Liver (tissue), 9 donors: ENCODE measurements around the gene LIMS1. TPM values are rescaled to one million over a fixed set of nuclear protein-coding genes. Genes with fewer than 3 reads are reported as not detected.

Experiments used
- DNase-seq: peaks from one replicate; pipeline ENCODE4 v3.0.0-alpha.2; 2017; ENCODE audit warnings: low spot score
- H3K27ac ChIP-seq, 2 donors: one replicate each; pipeline ENCODE4 v1.7.0; 2013; ENCODE audit warnings: inconsistent platforms in 2 of 2, low read length in 2 of 2, control low read depth in 1 of 2, low read depth in 1 of 2, mild to moderate bottlenecking in 1 of 2
- H3K27me3 ChIP-seq, 4 donors: one replicate each; pipeline versions ENCODE4 v1.6.1 to v1.7.0; 2013; ENCODE audit warnings: low read length in 3 of 4, inconsistent platforms in 1 of 4, mild to moderate bottlenecking in 1 of 4, moderate library complexity in 1 of 4; ENCODE audit not compliant: control insufficient read depth in 4 of 4, insufficient read depth in 4 of 4
- H3K36me3 ChIP-seq, 4 donors: one replicate each; pipeline versions ENCODE4 v1.6.1 to v1.7.0; 2013; ENCODE audit warnings: low read length in 3 of 4, mild to moderate bottlenecking in 3 of 4, low read depth in 1 of 4, moderate library complexity in 1 of 4; ENCODE audit not compliant: control insufficient read depth in 4 of 4, insufficient read depth in 3 of 4
- H3K4me1 ChIP-seq, 4 donors: one replicate each; pipeline versions ENCODE4 v1.6.1 to v1.7.0; 2013; ENCODE audit warnings: low read length in 3 of 4, mild to moderate bottlenecking in 3 of 4, moderate library complexity in 1 of 4; ENCODE audit not compliant: control insufficient read depth in 4 of 4, insufficient read depth in 4 of 4
- H3K4me3 ChIP-seq, 3 donors: one replicate each; pipeline versions ENCODE4 v1.6.1 to v1.7.0; 2013; ENCODE audit warnings: low read length in 3 of 3, control low read depth in 1 of 3, low read depth in 1 of 3, mild to moderate bottlenecking in 1 of 3
- H3K9ac ChIP-seq, 2 donors: one replicate each; pipeline ENCODE4 v1.7.0; 2013; ENCODE audit warnings: low read length in 2 of 2, mild to moderate bottlenecking in 2 of 2, moderate library complexity in 2 of 2, control low read depth in 1 of 2, low read depth in 1 of 2
- H3K9me3 ChIP-seq, 4 donors: one replicate each; pipeline versions ENCODE4 v1.6.1 to v1.7.0; 2013; ENCODE audit warnings: low read length in 3 of 4; ENCODE audit not compliant: control insufficient read depth in 4 of 4
- ATF3 ChIP-seq: IDR thresholded peaks from 2 replicates; pipeline ENCODE4 v1.6.1; 2016; ENCODE audit warnings: antibody characterized with exemption
- CTCF ChIP-seq: fragments of 150-350 bp; IDR thresholded peaks from 2 replicates; pipeline ENCODE4 v1.5.1; 2017; ENCODE audit warnings: improper control_type of control experiment, low read depth, low read length; ENCODE audit not compliant: missing input control
- EGR1 ChIP-seq, 2 donors: IDR thresholded peaks; 2 replicates each; pipeline ENCODE4 v1.6.1; 2016 to 2018; ENCODE audit warnings: antibody characterized with exemption in 2 of 2, low read depth in 2 of 2
- FOXA1 ChIP-seq: IDR thresholded peaks from 2 replicates; pipeline ENCODE4 v1.6.1; 2016; ENCODE audit warnings: antibody characterized with exemption
- FOXA2 ChIP-seq: IDR thresholded peaks from 2 replicates; pipeline ENCODE4 v1.6.1; 2016; ENCODE audit warnings: antibody characterized with exemption
- GABPA ChIP-seq, 2 donors: IDR thresholded peaks in 1 of 2; conservative IDR thresholded peaks in 1 of 2; 2 replicates each; pipeline ENCODE4 v1.6.1; 2016; ENCODE audit warnings: antibody characterized with exemption in 2 of 2, mild to moderate bottlenecking in 1 of 2, moderate library complexity in 1 of 2
- HNF4A ChIP-seq, 2 donors: conservative IDR thresholded peaks; 2 replicates each; pipeline ENCODE4 v1.6.1; 2016; ENCODE audit warnings: antibody characterized with exemption in 2 of 2, mild to moderate bottlenecking in 2 of 2
- HNF4G ChIP-seq: IDR thresholded peaks from 2 replicates; pipeline ENCODE4 v1.6.1; 2016; ENCODE audit warnings: antibody characterized with exemption
- JUND ChIP-seq, 2 donors: IDR thresholded peaks; 2 replicates each; pipeline ENCODE4 v1.6.1; 2016; ENCODE audit warnings: antibody characterized with exemption in 2 of 2
- NR2F2 ChIP-seq: IDR thresholded peaks from 2 replicates; pipeline ENCODE4 v1.6.1; 2016; ENCODE audit warnings: antibody characterized with exemption
- RAD21 ChIP-seq, 2 donors: IDR thresholded peaks; 2 replicates each; pipeline ENCODE4 v1.6.1; 2016; ENCODE audit warnings: antibody characterized with exemption in 2 of 2, mild to moderate bottlenecking in 2 of 2
- SP1 ChIP-seq: IDR thresholded peaks from 2 replicates; pipeline ENCODE4 v1.6.1; 2018; ENCODE audit warnings: antibody characterized with exemption, mild to moderate bottlenecking
- TAF1 ChIP-seq: conservative IDR thresholded peaks from 2 replicates; pipeline ENCODE4 v1.6.1; 2016; ENCODE audit warnings: antibody characterized with exemption, mild to moderate bottlenecking
- YY1 ChIP-seq: IDR thresholded peaks from 2 replicates; pipeline ENCODE4 v1.6.1; 2016; ENCODE audit warnings: antibody characterized with exemption, mild to moderate bottlenecking
- WGBS: extraction: QIAGEN DNeasy Blood & Tissue Kit; methylation state at CpG from one replicate; pipeline ENCODE4 v1.1.7; 2013; 5-methylcytosine and 5-hydroxymethylcytosine counted together
- polyA plus RNA-seq, 2 donors: library from polyadenylated mRNA; stranded (reverse) in 1 of 2; unstranded in 1 of 2; fragments of 200-250 nt in 1 of 2; fragments of >200 nt in 1 of 2; fragmentation: Nextera tagmentation in 1 of 2; extraction: Ambion mirVana in 1 of 2; gene quantifications; one replicate each; pipeline versions ENCODE4 v1.2.1 to v1.2.3, GENCODE V29; 2013 to 2015
- total RNA-seq, 2 donors: library from RNA; depleted of rRNA; stranded (reverse); fragments of >200 nt; gene quantifications; one replicate each; pipeline ENCODE4 v1.2.3, GENCODE V29; 2014
- TF ChIP-seq, protein P1 (sequence below): IDR thresholded peaks from 2 replicates; pipeline ENCODE4 v1.6.1; 2016; ENCODE audit warnings: antibody characterized with exemption
- TF ChIP-seq, protein P2 (sequence below): IDR thresholded peaks from 2 replicates; pipeline ENCODE4 v1.6.1; 2016; ENCODE audit warnings: antibody characterized with exemption
- TF ChIP-seq, protein P3 (sequence below): IDR thresholded peaks from 2 replicates; pipeline ENCODE4 v1.6.1; 2016; ENCODE audit warnings: antibody characterized with exemption, mild to moderate bottlenecking
- donor health status: healthy.
- donor health status: healthy.
- donor health status: healthy.
- donor health status: healthy.
- donor health status: healthy.

Gene LIMS1
- total and polyA plus RNA-seq, 4 donors = 10.2 to 37.1 (median 22.1) TPM

DNA sequence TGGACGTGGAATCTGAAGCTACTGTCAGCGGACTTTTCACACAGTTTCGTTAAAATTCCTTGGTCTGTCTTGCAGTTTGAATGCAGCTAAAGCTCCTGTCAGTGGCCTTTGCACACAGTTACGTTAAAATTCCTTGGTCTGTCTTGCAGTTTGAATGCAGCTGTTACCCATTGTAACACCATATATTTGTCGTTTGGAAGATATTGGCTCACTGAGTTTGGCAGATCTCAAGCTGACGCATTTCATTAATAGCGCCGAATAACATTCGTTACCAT is 1.0 kb downstream of the LIMS1 start:
- peak overlapping the region; percentile 74 to 100 (median 80) for H3K4me3 ChIP-seq
- DNase-seq = no peak
- H3K36me3 ChIP-seq = no peaks in the 10 kb centered on the region
- H3K4me1 ChIP-seq = peaks cover 3 to 17% (median 9%) of the 10 kb centered on the region in 4 donors
- no peaks in the 10 kb centered on the region for H3K9me3 ChIP-seq
- H3K9ac ChIP-seq = peak overlapping the region in 1 of 2 donors; percentile 63
- H3K27ac ChIP-seq = peak overlapping the region; percentile 56 to 64
- 23% methylated on average over 9 of the region's 9 CpGs for WGBS
- no peak for TF ChIP-seq YY1
- no peak for TF ChIP-seq RAD21 (IDR thresholded peaks at IDR 0.05)
- no peak for TF ChIP-seq HNF4A (conservative IDR thresholded peaks at IDR 0.05)
- TF ChIP-seq, protein P1, sequence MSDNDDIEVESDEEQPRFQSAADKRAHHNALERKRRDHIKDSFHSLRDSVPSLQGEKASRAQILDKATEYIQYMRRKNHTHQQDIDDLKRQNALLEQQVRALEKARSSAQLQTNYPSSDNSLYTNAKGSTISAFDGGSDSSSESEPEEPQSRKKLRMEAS = no peak
- TF ChIP-seq, protein P2, sequence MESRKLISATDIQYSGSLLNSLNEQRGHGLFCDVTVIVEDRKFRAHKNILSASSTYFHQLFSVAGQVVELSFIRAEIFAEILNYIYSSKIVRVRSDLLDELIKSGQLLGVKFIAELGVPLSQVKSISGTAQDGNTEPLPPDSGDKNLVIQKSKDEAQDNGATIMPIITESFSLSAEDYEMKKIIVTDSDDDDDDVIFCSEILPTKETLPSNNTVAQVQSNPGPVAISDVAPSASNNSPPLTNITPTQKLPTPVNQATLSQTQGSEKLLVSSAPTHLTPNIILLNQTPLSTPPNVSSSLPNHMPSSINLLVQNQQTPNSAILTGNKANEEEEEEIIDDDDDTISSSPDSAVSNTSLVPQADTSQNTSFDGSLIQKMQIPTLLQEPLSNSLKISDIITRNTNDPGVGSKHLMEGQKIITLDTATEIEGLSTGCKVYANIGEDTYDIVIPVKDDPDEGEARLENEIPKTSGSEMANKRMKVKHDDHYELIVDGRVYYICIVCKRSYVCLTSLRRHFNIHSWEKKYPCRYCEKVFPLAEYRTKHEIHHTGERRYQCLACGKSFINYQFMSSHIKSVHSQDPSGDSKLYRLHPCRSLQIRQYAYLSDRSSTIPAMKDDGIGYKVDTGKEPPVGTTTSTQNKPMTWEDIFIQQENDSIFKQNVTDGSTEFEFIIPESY = no peak
- TF ChIP-seq SP1 = no peak
- no peak for TF ChIP-seq NR2F2
- TF ChIP-seq, protein P3, sequence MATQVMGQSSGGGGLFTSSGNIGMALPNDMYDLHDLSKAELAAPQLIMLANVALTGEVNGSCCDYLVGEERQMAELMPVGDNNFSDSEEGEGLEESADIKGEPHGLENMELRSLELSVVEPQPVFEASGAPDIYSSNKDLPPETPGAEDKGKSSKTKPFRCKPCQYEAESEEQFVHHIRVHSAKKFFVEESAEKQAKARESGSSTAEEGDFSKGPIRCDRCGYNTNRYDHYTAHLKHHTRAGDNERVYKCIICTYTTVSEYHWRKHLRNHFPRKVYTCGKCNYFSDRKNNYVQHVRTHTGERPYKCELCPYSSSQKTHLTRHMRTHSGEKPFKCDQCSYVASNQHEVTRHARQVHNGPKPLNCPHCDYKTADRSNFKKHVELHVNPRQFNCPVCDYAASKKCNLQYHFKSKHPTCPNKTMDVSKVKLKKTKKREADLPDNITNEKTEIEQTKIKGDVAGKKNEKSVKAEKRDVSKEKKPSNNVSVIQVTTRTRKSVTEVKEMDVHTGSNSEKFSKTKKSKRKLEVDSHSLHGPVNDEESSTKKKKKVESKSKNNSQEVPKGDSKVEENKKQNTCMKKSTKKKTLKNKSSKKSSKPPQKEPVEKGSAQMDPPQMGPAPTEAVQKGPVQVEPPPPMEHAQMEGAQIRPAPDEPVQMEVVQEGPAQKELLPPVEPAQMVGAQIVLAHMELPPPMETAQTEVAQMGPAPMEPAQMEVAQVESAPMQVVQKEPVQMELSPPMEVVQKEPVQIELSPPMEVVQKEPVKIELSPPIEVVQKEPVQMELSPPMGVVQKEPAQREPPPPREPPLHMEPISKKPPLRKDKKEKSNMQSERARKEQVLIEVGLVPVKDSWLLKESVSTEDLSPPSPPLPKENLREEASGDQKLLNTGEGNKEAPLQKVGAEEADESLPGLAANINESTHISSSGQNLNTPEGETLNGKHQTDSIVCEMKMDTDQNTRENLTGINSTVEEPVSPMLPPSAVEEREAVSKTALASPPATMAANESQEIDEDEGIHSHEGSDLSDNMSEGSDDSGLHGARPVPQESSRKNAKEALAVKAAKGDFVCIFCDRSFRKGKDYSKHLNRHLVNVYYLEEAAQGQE = no peak
- TF ChIP-seq HNF4G = no peak
- no peaks in the 10 kb centered on the region for H3K27me3 ChIP-seq

DNA sequence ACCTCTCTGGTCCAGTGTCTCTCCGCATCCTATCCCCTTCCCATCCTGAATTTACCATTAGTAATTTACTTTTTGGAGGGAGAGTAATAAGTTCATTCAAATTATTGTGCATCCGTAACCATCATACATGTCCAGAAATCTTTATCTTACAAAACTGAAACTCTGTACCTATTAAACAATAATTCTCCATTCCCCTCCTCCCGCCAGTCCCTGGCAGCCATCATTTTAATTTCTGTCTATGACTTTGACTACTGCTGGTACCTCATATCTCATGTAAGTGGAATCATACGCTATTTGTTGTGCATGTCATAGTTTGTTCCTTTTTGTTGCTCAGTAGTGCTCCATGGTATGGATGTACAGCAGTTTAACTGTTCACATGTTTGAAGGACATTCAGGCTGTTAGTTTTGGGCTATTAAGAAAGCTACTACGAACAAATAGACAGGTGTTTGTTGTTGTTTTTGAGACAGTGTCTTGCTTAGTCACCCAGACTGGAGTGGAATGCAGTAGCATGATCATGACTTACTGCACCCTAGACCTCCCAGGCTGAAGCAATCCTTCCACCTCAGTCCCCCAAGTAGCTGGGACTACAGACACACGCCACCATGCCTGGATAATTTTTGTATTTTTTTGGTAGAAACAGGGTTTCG is 2.0 kb downstream of the LIMS1 start:
- no peak overlapping the region for H3K9ac ChIP-seq
- H3K27me3 ChIP-seq = no peaks in the 10 kb centered on the region
- H3K9me3 ChIP-seq = no peaks in the 10 kb centered on the region
- no peak for DNase-seq
- 89% methylated on average over 7 of the region's 7 CpGs for WGBS
- H3K36me3 ChIP-seq = no peaks in the 10 kb centered on the region
- H3K4me3 ChIP-seq = no peak overlapping the region
- H3K27ac ChIP-seq = no peak overlapping the region
- TF ChIP-seq CTCF (no peak), HNF4G (no peak), GABPA (IDR thresholded peaks at IDR 0.05 in 1 of 2, conservative IDR thresholded peaks at IDR 0.05 in 1 of 2) (no peak), JUND (IDR thresholded peaks at IDR 0.05) (no peak), EGR1 (IDR thresholded peaks at IDR 0.05; ENCODE audit: low read depth in 2 of 2) (no peak), TAF1 (no peak), SP1 (no peak), HNF4A (conservative IDR thresholded peaks at IDR 0.05) (no peak), ATF3 (no peak), NR2F2 (no peak), FOXA1 (no peak), FOXA2 (no peak), RAD21 (IDR thresholded peaks at IDR 0.05) (no peak)
- TF ChIP-seq, protein P2 = no peak
- TF ChIP-seq, protein P1 = no peak
- H3K4me1 ChIP-seq = peaks cover 3 to 17% (median 8%) of the 10 kb centered on the region in 4 donors
